HG03457 (cell line): ENCODE measurements around the gene BATF3.
A peak's percentile ranks its signal among the peaks of the same experiment; 100 is the strongest.
"Not testable (repeated sequence)": the region's sequence is repeated elsewhere in the genome, so short reads cannot be mapped to it uniquely, and the experiment has no call there.

Experiments used
- ATAC-seq: cut with Tn5 transposase; IDR thresholded peaks from one replicate; pipeline ENCODE4 v1.9.1; 2021; ENCODE audit warnings: moderate number of reproducible peaks; ENCODE audit not compliant: unreplicated experiment

The BATF3 gene

DNA sequence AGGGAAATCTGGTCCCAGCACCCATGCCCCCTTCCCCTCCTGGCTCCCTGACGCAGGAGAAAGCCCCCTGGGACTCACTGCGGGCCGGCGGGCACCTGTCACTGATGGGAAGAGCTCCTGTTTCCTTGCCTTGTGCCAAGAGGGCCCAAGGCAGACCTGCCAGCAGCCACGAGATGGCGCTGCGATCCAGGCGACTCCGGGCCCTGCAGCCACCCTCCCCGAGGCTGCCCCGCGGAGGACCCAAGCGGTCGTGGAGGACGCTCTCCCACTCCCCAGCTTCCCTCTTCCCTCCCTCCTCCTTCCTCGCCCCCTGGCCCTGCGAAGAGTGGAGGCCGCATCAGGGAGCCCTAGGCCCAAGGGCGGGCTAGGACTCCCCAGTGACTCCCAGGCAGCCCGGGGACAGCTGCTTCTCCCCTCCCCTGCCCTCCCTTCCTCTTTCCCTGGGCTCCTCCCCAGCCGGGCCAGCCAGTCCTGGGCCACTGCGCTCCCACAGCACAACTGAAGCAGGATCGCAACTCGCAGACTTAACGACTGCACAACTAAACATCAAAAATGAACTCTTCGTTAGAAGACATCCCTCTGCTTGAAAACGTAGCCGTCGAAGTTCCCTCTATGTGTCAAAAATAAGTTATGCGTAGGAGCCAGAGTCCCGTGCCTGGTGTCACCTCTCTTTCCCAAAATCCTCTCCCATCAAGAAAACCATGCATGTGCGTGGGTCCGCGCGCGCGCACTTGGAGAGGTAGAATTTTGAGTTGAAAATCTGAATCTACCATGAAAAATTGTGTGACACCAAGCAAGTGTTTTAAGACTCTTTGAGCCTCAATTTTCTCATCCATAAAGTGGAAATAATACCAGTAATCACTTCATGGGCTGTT, 34.2 kb downstream of the BATF3 start:
- ATAC-seq, result peak; percentile 80

DNA sequence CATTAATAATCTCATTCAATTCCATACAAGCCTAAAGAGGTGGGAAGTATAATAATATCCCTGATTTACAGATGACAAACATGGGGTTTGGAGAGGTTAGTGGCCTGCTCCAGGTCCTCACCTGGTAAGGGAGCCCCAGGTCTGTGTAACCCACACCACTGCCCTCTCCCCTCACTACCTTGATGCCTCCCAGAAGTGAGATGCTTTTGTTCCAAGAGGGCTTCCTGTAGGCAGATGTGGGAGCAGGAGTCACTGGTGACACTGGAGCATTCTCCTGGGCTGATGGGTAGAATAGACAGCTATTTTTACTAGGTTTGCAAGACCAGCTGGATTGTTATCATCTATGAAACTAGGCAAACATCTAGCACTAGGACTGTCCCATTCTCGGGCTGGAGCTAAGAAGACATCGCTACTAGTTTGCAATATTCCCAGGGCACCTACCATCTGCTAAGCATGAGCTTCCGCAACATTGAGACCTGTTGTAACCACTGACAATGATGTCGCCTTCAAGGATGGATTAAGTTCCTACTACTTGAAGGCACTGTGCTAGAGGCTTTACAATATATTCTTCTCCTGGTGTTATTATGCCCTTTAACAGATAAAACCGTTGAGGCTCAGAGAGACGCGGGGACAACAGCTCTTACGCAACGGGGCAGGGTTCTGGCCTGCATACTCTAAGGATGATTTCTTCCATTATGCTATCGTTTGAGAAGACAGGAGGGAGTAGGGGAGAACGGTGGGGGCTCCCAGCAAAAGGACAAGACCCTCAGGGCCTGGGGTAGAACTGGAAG, 35.0 kb downstream of the BATF3 start:
- no peak for ATAC-seq

DNA sequence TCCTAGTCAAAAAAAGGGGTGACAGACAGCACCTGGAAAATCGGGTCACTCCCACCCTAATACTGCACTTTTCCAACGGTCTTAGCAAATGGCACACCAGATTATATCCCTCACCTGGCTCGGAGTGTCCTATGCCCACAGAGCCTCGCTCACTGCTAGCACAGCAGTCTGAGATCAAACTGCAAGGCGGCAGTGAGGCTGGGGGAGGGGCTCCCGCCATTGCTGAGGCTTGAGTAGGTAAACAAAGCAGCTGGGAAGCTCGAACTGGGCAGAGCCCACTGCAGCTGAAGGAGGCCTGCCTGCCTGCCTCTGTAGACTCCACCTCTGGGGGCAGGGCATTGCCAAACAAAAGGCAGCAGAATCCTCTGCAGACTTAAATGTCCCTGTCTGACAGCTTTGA, 41.4 kb downstream of the BATF3 start:
- not testable (repeated sequence) for ATAC-seq

DNA sequence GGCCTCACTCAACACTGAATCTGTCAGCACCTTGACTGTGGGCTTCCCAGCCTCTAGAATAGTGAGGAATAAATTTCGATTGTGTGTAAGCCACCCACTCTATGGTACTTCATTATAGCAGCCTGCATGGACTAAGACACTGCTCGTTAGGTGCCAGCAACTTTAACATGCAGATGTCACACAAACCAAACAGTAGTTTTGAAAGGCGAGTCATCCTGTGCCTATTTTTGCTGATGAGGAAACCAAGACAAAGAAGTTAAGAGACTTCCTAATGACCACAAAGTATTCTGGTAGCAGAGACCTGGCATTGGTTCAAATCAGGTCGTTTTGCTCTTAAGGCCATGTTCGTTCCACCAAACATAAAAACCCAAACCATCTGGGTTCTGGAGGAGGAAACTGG, 42.9 kb downstream of the BATF3 start:
- ATAC-seq, result no peak

DNA sequence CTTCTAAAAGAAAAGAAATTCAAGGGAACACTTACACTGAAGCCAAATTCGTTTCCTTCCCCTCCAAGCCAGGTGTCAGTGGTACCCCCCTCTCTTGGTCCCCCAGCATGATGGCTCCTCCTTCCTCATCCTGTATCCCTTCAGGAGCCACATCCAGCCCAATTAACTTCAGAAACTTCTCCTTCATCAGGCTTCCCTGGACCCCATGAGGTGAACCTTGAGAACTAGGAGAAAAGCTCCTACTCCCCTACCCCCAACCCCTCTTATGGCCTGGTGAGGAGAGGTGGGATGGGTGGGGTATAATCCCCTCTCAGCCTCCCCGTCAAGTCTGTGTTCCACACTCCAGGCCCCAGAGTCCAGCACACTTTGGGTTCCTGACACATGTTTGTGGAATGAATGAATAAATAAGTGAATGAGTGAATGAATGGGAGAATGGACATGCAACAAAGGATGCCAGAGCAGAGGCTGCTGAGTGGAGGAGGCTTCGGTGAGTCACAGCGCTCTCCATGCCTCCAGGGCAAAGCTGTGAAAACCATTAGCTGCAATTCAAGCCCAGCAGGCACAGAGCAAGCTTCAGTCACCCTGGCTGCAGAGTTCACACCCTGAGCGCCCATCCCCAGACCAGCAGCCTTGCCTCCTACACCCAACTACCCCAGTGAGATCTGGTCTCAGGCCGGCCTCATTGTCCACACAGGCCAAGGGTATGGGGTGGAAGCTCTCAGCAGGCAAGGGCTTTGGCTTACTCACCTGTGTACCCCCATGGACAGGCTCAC, 43.8 kb downstream of the BATF3 start:
- no peak for ATAC-seq

DNA sequence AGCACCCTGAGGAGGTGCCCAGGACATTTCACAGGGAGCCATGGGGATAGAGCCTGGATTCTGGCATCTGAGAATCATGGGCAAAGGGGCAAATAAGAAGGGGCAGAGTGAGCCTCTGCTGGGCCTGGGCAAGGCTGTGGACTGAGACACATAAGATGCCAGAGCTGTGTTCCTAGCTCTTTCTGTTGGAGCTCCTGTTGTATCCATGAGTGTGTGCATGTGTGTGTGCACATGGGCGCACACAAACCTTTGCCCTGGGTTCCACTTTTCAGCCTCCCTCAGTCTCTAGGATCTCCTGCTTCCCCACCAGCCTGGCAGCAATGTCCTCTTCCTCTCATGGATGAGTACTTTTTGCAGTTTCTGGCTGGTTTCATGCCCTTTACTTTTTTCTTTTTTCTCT, 47.0 kb downstream of the BATF3 start:
- no peak for ATAC-seq

DNA sequence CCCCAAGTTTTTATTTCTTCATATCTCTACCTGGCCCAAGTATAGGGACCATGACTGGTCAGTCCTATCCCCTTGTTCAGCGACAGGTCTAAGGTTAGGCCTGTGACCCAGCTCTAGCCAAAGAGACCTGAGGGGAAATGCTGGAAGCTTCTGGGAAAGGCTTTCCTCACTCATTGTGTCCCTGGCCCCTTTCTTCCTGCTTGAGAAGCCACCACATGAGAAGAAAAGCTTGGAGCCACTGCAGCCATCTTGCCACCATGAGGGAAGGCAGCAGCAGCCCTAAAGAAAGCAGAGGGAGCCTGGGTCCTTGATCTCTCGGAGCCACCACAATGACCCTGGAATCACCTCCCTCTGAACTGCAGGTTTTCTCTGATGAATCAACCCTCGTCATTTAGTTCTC, 47.7 kb downstream of the BATF3 start:
- no peak for ATAC-seq

DNA sequence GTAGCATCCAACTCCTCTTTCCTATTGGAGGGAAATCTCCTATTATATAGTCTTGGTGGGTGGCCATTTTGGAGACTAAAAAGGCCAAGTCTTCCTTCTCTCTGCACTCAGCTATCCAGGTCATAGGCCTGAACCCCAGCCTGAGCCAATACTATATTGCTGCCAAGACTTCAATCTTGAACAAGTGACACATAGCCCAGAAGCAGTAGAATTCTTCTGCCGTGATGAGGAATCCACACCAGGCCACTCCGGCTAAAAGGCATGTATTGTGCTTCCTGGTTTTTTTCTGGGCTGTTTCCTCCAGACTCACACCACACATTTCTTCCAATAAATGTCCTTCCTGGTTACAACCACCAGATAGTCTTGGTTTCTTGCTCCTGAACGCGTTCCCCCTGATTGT, 48.1 kb downstream of the BATF3 start:
- no peak for ATAC-seq

DNA sequence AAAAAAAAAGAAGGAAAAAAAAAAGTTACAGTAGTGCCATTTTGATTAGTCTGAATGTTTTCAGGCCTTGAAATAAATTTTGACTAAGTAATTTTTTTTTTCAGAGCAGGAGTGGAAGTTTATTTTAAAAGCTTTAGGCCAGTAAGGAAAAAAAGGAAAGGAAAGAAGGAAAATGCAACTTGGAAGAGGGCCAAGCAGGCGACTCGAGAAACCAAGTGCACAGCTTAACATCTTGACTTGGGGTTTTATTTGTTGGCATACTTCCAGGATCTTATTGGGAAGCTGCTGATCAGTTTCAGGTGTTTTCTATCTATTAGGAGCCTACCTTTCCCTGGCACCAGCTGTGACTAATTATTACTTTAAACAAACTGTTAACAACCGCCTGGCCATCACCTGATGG, 49.4 kb downstream of the BATF3 start:
- no peak for ATAC-seq

DNA sequence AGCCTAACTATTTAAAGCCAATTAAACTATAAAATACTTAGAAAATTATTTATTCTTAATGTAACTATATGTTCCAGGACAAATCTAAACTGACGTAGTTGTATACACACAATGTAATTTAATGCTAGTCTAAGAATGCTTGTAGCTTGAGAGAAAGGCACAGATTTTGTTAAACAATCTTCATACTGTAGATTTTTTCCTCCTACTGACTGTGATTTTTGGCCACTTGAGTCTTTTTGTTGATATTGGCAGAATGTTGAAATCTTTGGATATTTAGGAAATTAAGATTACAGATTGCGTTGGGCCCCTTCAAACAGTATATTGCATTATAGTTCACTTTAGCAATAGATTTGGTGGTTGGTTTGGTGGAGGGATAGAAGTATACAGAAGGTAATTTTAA, 50.6 kb downstream of the BATF3 start:
- no peak for ATAC-seq

DNA sequence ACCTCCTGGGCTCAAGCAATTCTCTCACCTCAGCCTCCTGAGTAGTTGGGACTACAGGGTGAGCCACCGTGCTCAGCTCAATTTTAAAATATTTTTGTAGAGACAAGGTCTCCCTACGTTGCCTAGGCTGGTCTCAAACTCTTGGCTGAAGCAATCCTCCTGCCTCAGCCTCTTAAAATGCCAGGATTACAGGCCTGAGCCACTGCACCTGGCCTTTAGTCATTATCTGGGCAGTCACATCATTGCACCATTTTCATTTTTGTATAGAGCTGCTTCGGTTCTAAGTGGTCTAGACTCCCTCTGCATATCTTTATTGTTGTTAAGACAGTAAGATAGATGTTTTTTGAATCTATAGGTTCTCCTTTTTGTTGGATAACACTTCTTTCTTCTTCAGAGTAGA, 51.2 kb downstream of the BATF3 start:
- ATAC-seq, result no peak

DNA sequence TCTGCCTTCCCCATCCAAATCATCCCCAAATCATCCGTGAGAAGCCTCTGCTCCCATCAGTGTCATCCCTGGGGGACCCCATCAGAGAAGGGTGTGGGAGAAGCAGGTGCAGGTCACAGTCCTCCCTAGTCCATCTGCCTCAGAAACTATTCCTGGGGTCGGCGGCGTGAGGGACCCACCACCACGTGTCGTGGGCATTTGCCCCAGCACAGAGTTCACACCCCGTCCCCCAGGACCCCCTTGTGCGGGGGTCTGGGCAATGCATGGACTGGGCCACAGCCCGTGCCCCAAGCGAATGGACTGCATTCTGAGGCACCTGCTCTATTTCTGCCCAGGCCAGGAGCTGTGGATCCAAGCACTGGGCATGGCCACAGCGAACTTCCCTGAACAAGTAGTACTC, 52.6 kb downstream of the BATF3 start:
- no peak for ATAC-seq

DNA sequence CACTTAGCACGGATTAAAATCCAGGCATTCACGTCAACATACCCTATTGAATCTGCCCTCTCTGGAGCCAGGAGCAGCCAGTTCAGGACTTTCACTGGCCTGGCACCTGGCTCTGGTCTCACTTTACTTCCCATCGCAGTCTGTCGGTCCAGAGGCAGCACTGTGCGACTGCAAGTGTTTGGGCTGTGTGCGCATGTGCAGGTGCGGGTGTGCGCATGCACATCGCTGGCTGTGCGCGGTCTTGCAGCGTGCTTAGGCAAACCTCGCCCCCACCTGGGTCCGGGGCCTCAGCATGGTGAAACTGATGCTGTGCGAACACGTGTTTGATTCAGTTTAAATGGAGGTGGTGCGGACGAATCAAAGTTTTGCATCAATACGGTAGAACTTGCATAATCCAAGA, 53.1 kb downstream of the BATF3 start:
- no peak for ATAC-seq

DNA sequence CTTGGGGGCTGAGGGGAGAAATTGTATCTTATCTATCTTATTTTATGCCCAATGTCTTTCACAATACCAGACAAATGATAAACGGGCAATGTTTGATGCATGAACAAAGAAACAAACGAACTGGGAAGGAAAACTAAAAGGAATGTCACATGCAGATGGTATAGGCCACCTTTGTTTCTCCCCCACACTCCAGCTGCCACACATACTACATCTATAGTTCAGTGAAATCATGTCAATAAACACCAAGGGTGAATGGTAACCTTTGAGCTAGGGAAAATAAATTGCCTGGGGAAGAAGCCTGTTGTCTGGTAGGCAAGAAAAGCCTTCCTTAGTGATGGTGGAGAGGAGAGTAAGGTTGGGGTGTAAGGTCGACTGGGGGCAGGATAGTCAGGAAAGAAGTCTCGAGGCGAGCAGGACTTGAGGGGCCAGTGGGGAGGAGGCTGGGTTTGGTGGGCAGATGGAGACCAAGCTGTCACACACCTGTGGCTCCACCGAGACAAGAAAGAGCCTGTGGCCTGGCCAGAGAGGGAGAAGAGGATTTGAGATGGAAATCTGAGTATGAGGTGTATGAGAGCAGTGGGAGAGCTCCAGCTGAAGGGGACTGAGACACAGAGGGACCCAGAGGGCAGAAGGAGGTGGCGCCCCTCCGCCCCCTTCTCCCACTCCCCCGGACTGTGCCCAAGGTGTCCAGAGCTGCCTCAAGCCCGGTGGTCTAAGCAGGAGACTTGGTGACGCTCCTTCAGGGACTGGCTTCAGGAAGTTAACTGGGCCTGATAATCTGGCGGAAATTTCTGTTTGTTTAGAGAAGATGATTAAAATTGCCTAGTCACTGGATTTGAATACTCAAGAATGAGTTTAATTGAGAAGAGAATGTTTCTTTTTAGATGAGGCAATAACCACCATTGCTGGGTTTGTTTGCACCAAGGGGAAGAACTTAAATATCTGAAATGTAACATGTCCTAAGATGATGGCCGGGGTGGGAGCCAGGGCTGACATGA, 53.8 kb downstream of the BATF3 start:
- no peak for ATAC-seq

DNA sequence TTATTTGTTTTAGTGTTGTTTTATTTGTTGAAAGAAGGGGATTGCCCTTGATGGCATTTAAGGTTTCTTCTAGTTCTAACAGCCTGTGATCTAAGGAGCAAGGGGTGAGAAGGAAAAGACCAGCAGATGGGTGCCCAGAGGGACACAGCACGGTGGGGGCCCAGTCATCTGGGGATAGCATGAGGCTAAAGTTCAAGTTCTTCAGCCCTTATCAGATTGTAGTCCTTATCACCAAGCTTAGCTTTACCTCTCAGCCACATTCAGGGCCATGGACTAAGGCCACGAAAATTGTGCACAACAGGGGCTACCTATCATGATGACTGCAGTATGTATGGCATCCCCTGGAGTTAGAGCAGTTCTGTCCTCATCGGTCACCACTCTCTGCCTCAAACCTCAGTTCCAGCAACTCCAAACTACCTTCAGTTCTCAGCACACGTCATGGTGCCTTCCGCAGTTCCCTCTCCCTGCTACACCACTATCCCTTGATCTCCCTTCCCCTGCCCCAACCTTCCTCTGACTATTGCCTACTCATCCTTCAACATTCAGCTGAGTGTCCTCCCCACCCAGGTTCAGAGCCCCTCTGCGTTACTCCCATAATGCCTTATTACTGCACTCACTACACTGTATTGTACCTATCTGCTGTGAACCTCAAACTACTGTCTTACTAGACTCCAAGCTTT, 54.6 kb downstream of the BATF3 start:
- ATAC-seq, result no peak

DNA sequence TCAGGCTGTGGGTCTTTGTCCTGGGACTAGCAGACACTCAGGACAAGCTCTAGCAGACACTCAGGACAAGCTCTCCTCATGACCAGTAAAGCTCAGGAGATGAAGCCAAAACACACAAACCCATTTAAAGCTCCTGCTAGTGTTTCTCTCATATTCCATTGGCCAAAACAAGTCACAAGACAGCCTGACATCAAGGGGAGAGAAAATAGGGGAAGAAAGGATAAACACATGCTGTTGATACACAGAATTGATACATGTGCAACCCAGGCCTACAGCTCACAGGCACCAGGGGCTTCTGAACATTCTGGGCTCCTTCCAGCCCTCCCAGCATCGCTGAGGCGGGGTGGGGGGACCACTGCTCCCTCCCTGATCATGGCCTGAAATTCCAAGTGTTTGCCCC, 55.8 kb downstream of the BATF3 start:
- ATAC-seq, result no peak

DNA sequence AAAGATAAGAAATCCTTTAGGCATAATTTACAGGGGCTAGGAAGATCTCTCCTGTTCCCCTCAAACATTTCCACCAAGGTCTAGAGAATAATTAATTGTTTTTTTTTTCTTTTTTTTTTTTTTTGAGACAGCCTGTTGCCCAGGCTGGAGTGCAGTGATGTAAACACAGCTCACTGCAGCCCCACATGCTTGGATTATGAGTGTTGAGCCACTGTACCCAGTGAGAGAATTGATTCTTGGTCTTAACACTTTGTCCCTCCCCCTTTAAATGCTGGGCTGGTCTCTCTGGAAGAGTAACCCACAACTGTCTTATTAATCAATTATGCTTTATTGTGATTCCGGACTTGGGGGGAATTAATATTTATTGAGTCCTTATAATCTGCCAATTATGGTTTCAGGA, 57.7 kb downstream of the BATF3 start:
- ATAC-seq, result no peak

DNA sequence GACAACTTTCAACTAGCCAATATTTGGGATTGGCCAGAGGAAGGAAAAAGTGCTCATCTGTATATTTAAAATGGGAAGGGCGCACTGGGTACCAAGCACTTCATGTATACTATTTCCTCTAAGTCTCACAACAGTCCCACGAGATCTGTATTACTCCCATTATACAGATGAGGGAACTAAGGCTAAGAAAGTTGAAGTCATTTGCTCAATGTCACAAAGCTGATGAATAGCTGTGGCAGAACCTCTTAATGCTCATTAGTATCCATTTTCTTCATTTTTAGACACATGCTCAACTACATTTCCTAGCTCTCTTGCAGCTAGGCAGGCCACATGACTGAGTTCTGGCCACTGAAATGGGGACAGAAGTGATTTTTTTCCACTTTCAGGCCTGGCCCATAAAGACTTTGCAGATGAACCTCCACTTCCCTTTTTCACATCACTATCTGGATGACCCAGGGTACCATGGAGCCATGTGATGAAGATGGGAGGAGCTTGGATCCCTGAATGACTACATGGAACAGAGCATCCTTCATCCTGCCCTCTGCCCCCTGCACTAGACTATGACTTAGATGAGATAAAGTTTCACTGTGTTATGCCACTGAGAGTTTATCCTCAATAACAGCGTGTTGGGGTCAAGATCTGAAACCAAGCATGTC, 59.3 kb downstream of the BATF3 start:
- no peak for ATAC-seq

DNA sequence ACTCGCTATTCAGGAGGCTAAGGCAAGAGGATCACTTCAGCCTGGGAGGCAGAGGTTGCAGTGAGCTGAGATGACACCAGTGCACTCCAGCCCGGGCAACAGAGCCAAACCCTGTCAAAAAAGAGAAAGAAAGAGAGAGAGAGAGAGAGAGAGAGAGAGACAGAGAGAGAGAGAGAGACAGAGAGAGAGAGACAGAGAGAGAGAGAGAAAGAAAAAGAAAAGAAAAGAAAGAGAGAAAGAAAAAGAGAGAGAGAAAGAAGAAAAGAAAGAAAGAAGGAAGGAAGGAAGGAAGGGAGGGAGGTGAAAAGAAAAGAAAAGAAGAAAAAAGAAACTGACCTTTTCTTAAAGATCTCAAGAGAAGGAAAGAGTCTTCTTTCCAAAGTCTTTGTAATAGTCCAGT, 60.1 kb downstream of the BATF3 start:
- not testable (repeated sequence) for ATAC-seq
